Keratinocyte (primary cell): ENCODE measurements around the gene S100PBP. TPM values are rescaled to one million over a fixed set of nuclear protein-coding genes. Genes with fewer than 3 reads are reported as not detected.

ENCODE experiments used
- DNase-seq: peaks from one replicate; pipeline ENCODE4 v3.0.0-alpha.2; 2011; ENCODE audit warnings: low read depth, missing footprints, low spot score
- FAIRE-seq: peaks from 2 replicates; lab custom pipeline; 2011; peaks lifted over from hg19 to GRCh38; lab: Jason Lieb, UNC
- H2AFZ ChIP-seq: 2 replicates; pipeline ENCODE4 v1.6.0; 2012; ENCODE audit warnings: low read length, control low read depth, inconsistent platforms; ENCODE audit not compliant: control insufficient read depth
- H3K27ac ChIP-seq: 2 replicates; pipeline ENCODE4 v1.5.1; 2011; ENCODE audit warnings: low read length; ENCODE audit not compliant: control insufficient read depth, insufficient read depth
- H3K27me3 ChIP-seq: 3 replicates; pipeline ENCODE4 v1.6.0; 2011; ENCODE audit warnings: low read length; ENCODE audit not compliant: control insufficient read depth, insufficient read depth; ENCODE audit errors: extremely low read depth
- H3K36me3 ChIP-seq, 2 experiments: 2 replicates in 1 of 2; 3 replicates in 1 of 2; pipeline ENCODE4 v1.5.1; 2011; ENCODE audit warnings: low read length in 2 of 2, mild to moderate bottlenecking in 1 of 2; ENCODE audit not compliant: control insufficient read depth in 2 of 2, insufficient read depth in 2 of 2; ENCODE audit errors: extremely low read depth in 1 of 2
- H3K4me1 ChIP-seq: 3 replicates; pipeline ENCODE4 v1.5.1; 2011; ENCODE audit warnings: low read length; ENCODE audit not compliant: control insufficient read depth, insufficient read depth; ENCODE audit errors: extremely low read depth
- H3K4me2 ChIP-seq: 3 replicates; pipeline ENCODE4 v1.6.0; 2011; ENCODE audit warnings: low read depth, low read length; ENCODE audit not compliant: control insufficient read depth, insufficient read depth; ENCODE audit errors: extremely low read depth
- H3K4me3 ChIP-seq, 3 experiments: fragments of 200-600 bp in 1 of 3; sonication (generic) in 1 of 3; 2 replicates in 2 of 3; 3 replicates in 1 of 3; pipeline ENCODE4 v1.5.1; 2011 to 2016; ENCODE audit warnings: low read length in 3 of 3, mild to moderate bottlenecking in 3 of 3, control low read depth in 2 of 3, inconsistent platforms in 1 of 3, low read depth in 1 of 3, mixed read lengths in 1 of 3, mixed run types in 1 of 3, moderate library complexity in 1 of 3; ENCODE audit not compliant: control insufficient read depth in 2 of 3, insufficient read depth in 2 of 3; ENCODE audit errors: extremely low read depth in 1 of 3
- H3K79me2 ChIP-seq: 2 replicates; pipeline ENCODE4 v1.6.0; 2012; ENCODE audit warnings: low read length; ENCODE audit not compliant: control insufficient read depth, insufficient read depth
- H3K9ac ChIP-seq: 3 replicates; pipeline ENCODE4 v1.6.0; 2011; ENCODE audit warnings: low read length; ENCODE audit not compliant: control insufficient read depth, insufficient read depth; ENCODE audit errors: extremely low read depth
- H3K9me1 ChIP-seq: 3 replicates; pipeline ENCODE4 v1.6.0; 2011; ENCODE audit warnings: low read length; ENCODE audit not compliant: control insufficient read depth, insufficient read depth; ENCODE audit errors: extremely low read depth
- H3K9me3 ChIP-seq: 2 replicates; pipeline ENCODE4 v1.5.1; 2012; ENCODE audit warnings: low read depth, low read length; ENCODE audit not compliant: control insufficient read depth
- H4K20me1 ChIP-seq: 3 replicates; pipeline ENCODE4 v1.6.0; 2011; ENCODE audit warnings: low read length; ENCODE audit not compliant: control insufficient read depth, insufficient read depth; ENCODE audit errors: extremely low read depth
- EZH2 ChIP-seq: IDR thresholded peaks from one replicate; pipeline ENCODE4 v1.6.1; 2012; ENCODE audit warnings: inconsistent platforms, mild to moderate bottlenecking, low read length, moderate library complexity
- dilution Hi-C: fragments of 300-500 bp; cut with MboI; formaldehyde crosslinking; loops from one replicate; pipeline ENCODE4 v1.7.0; 2020; ENCODE audit warnings: low sequenced_read_pairs; ENCODE audit not compliant: extremely low pct_ligation_motif_present
- polyA plus RNA-seq, 5 experiments: library from polyadenylated mRNA; depleted of rRNA in 3 of 5; stranded (reverse) in 3 of 5; stranded (forward) in 1 of 5; unstranded in 1 of 5; fragments of >200 nt; gene quantifications; 1 replicate in 1 of 5; 2 replicates in 3 of 5; 3 replicates in 1 of 5; pipeline versions ENCODE4 v1.2.1 to v1.2.3, GENCODE V29; 2011 to 2012; ENCODE audit warnings: missing spikeins in 2 of 5, low read depth in 1 of 5, low replicate concordance in 1 of 5
- TF ChIP-seq, protein P1 (sequence below), 3 experiments: IDR thresholded peaks in 1 of 3; conservative IDR thresholded peaks in 1 of 3; optimal IDR thresholded peaks in 1 of 3; 2 replicates in 2 of 3; 3 replicates in 1 of 3; pipeline versions ENCODE3 to v1.5.1; 2011; ENCODE audit warnings: low read length in 3 of 3, mild to moderate bottlenecking in 3 of 3, moderate library complexity in 2 of 3, control low read depth in 1 of 3, inconsistent platforms in 1 of 3; ENCODE audit not compliant: insufficient read depth in 2 of 3; ENCODE audit errors: extremely low read depth in 1 of 3

S100PBP gene
- polyA plus RNA-seq, 1 donor (not counting 4 experiments of a cell fraction or from before 2014, with no cell fraction given): 29.0 TPM

DNA sequence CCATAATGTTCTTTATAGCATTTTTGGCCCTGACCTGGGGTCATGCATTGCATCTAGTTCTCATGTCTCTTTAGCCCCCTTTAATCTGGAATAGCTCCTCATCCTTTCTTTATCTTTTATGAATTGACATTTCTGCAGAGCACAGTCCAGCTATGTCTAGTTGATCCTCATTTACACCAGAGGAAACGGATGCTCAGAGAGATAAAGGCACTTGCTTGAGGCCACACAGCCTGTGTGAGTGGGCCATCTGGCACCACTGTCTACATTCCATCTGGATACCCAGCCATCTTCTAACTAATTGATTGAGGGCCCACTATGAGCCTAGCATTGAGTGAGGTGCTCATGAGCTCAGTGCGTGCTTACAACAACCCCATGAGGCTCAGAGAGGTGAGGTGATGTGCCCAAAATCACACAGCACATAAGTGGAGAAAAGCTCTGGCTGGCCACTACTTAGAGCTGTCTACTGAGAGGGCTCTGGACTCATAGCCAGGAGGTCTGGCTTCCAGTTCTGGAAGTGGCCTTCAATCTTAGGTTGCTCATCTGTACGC is 72.4 kb downstream of the S100PBP start:
- Histone ChIP-seq H3K9ac (no peak overlapping the region), H3K9me1 (no peaks in the 10 kb centered on the region), H3K4me2 (no peak overlapping the region), H4K20me1 (peaks cover 4% of the 10 kb centered on the region), H3K36me3 (no peaks in the 10 kb centered on the region), H2AFZ (no peak overlapping the region), H3K27me3 (peaks cover 49% of the 10 kb centered on the region), H3K79me2 (no peaks in the 10 kb centered on the region), H3K4me1 (peaks cover 3% of the 10 kb centered on the region), H3K9me3 (no peaks in the 10 kb centered on the region), H3K27ac (no peak overlapping the region), H3K4me3 (no peak overlapping the region)
- TF ChIP-seq EZH2: no peak
- TF ChIP-seq, protein P1, sequence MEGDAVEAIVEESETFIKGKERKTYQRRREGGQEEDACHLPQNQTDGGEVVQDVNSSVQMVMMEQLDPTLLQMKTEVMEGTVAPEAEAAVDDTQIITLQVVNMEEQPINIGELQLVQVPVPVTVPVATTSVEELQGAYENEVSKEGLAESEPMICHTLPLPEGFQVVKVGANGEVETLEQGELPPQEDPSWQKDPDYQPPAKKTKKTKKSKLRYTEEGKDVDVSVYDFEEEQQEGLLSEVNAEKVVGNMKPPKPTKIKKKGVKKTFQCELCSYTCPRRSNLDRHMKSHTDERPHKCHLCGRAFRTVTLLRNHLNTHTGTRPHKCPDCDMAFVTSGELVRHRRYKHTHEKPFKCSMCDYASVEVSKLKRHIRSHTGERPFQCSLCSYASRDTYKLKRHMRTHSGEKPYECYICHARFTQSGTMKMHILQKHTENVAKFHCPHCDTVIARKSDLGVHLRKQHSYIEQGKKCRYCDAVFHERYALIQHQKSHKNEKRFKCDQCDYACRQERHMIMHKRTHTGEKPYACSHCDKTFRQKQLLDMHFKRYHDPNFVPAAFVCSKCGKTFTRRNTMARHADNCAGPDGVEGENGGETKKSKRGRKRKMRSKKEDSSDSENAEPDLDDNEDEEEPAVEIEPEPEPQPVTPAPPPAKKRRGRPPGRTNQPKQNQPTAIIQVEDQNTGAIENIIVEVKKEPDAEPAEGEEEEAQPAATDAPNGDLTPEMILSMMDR (optimal IDR thresholded peaks at IDR 0.05 in 1 of 3, IDR thresholded peaks at IDR 0.05 in 1 of 3, conservative IDR thresholded peaks at IDR 0.05 in 1 of 3; ENCODE audit: extremely low read depth in 1 of 3, insufficient read depth in 2 of 3, low read length in 3 of 3): no peak
- DNase-seq (no peak), FAIRE-seq (no peak)
- dilution Hi-C loops: no loop called here

DNA sequence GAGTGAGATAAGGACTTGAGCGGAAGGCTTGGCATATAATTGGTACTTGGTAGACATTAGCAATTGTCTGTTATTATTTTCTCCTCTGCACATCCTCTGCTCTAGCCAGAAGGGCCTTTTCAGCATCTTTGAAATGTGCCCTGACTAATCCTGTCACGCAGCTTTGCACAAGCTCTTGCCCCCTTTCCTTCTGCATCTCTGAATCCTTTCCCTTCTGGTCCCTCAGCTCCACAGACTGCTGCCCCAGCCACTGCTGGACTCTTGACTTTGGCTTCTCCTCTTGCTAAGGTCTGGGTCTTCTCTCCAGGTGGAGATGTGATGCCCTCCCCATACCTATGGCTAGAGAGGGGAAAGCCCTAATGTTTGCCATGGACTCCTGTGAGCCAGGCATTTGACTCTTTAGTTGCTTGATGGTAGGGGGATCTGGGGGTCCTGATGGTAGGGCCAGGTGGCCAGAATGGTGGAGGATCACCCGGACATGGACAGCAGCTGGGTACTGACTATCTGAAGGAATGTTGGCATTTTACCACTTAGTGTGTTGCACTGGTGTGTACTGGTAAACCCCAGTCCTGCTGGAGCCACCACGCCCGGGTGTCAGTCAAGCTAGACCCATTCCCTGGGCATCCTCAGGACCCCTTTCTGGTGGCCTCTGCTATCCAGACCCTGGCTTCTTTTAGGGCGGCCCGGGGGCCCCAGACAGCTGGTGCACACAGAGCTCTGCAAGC is 73.2 kb downstream of the S100PBP start:
- H3K4me2 ChIP-seq: no peak overlapping the region
- H3K27ac ChIP-seq: no peak overlapping the region
- no peaks in the 10 kb centered on the region for H3K9me1 ChIP-seq
- peaks cover 3% of the 10 kb centered on the region for H3K4me1 ChIP-seq
- no peaks in the 10 kb centered on the region for H3K79me2 ChIP-seq
- TF ChIP-seq, protein P1 (optimal IDR thresholded peaks at IDR 0.05 in 1 of 3, IDR thresholded peaks at IDR 0.05 in 1 of 3, conservative IDR thresholded peaks at IDR 0.05 in 1 of 3; ENCODE audit: extremely low read depth in 1 of 3, insufficient read depth in 2 of 3, low read length in 3 of 3): no peak
- TF ChIP-seq EZH2: no peak
- no peak for DNase-seq
- no peak overlapping the region for H2AFZ ChIP-seq
- H3K4me3 ChIP-seq: no peak overlapping the region
- H3K9ac ChIP-seq: no peak overlapping the region
- no peaks in the 10 kb centered on the region for H3K9me3 ChIP-seq
- peaks cover 4% of the 10 kb centered on the region for H4K20me1 ChIP-seq
- peaks cover 40% of the 10 kb centered on the region for H3K27me3 ChIP-seq
- FAIRE-seq: no peak
- peaks cover 0 to 6% of the 10 kb centered on the region in 2 experiments for H3K36me3 ChIP-seq
- dilution Hi-C loops: no loop called here
